Measurements from ENCODE around the gene ZNF521. TPM values are rescaled to one million over a fixed set of nuclear protein-coding genes. Genes with fewer than 3 reads are reported as not detected.

Gene ZNF521
- total and polyA plus RNA-seq, 10 of the 15 experiments (the other 5 are each of a cell fraction or from before 2014, with no cell fraction given), result 0.02 to 0.05 (median 0.04) TPM; not detected in 6

DNA sequence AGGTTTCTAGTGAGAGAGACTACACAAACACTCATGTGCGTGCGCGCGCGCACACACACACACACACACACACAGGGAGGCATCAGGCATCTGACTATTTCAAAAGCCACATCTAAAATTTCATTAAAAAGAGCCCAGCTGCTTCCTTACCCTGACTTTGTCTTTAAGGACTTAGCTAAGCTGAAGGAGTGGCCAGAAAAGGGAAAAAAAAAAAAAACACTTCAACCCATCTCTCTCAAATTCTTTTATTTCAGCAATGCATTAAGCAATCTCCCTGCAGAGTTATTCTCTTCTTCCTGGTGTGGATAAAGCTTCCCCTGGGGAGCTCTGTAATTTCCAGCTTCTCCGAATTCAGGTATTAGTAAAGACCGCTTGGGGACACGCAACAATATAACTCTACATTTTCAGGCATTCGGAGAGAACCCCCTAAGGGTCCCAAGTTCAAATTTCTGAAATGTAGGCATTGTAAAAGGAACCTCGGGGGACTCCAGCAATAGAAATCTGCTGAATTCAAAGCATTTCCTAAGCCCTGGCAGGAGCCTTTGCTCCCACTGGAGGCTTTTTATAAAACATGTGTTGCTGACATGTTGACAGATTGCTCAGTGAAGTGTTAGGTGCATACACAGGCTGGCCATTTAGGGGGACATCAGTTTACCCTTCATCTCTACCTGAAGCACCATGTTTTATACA is 67.0 kb downstream of the ZNF521 start:
- POLR2A ChIA-PET, result no interaction called here
- TF ChIP-seq RELA (IDR thresholded peaks at IDR 0.05; ENCODE audit: borderline replicate concordance, partially characterized antibody), result no peak
- no peak for TF ChIP-seq TBL1XR1 (IDR thresholded peaks at IDR 0.05; ENCODE audit: low read depth, low read length)
- TF ChIP-seq, protein P1, sequence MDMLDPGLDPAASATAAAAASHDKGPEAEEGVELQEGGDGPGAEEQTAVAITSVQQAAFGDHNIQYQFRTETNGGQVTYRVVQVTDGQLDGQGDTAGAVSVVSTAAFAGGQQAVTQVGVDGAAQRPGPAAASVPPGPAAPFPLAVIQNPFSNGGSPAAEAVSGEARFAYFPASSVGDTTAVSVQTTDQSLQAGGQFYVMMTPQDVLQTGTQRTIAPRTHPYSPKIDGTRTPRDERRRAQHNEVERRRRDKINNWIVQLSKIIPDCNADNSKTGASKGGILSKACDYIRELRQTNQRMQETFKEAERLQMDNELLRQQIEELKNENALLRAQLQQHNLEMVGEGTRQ (IDR thresholded peaks at IDR 0.05; ENCODE audit: borderline replicate concordance, low read depth, low read length), result no peak
- TF ChIP-seq NBN (IDR thresholded peaks at IDR 0.05), result no peak
- TF ChIP-seq, protein P2, sequence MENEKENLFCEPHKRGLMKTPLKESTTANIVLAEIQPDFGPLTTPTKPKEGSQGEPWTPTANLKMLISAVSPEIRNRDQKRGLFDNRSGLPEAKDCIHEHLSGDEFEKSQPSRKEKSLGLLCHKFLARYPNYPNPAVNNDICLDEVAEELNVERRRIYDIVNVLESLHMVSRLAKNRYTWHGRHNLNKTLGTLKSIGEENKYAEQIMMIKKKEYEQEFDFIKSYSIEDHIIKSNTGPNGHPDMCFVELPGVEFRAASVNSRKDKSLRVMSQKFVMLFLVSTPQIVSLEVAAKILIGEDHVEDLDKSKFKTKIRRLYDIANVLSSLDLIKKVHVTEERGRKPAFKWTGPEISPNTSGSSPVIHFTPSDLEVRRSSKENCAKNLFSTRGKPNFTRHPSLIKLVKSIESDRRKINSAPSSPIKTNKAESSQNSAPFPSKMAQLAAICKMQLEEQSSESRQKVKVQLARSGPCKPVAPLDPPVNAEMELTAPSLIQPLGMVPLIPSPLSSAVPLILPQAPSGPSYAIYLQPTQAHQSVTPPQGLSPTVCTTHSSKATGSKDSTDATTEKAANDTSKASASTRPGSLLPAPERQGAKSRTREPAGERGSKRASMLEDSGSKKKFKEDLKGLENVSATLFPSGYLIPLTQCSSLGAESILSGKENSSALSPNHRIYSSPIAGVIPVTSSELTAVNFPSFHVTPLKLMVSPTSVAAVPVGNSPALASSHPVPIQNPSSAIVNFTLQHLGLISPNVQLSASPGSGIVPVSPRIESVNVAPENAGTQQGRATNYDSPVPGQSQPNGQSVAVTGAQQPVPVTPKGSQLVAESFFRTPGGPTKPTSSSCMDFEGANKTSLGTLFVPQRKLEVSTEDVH (IDR thresholded peaks at IDR 0.05; ENCODE audit: low read depth, partially characterized antibody), result no peak
- no peak for TF ChIP-seq BHLHE40 (IDR thresholded peaks at IDR 0.05; ENCODE audit: borderline replicate concordance in 1 of 2, low read depth in 2 of 2, low read length in 1 of 2)
- TF ChIP-seq, protein P3, sequence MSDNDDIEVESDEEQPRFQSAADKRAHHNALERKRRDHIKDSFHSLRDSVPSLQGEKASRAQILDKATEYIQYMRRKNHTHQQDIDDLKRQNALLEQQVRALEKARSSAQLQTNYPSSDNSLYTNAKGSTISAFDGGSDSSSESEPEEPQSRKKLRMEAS (IDR thresholded peaks at IDR 0.05; ENCODE audit: low read depth, low read length), result no peak
- TF ChIP-seq FOS (IDR thresholded peaks at IDR 0.05; ENCODE audit: borderline replicate concordance, extremely low read depth, insufficient read length), result no peak
- no peak for TF ChIP-seq NR2C2 (IDR thresholded peaks at IDR 0.05; ENCODE audit: borderline replicate concordance, control insufficient read depth, insufficient read length, low read depth)
- TF ChIP-seq WRNIP1 (IDR thresholded peaks at IDR 0.05; ENCODE audit: borderline replicate concordance, low read depth, low read length), result no peak
- TF ChIP-seq STAT1 (conservative IDR thresholded peaks at IDR 0.05), result no peak
- no peak for TF ChIP-seq FOXK2 (IDR thresholded peaks at IDR 0.05)
- TF ChIP-seq ETV6 (conservative IDR thresholded peaks at IDR 0.05 in 1 of 2, IDR thresholded peaks at IDR 0.05 in 1 of 2; ENCODE audit: borderline replicate concordance in 1 of 2, low read depth in 1 of 2), result no peak
- TF ChIP-seq, protein P4, sequence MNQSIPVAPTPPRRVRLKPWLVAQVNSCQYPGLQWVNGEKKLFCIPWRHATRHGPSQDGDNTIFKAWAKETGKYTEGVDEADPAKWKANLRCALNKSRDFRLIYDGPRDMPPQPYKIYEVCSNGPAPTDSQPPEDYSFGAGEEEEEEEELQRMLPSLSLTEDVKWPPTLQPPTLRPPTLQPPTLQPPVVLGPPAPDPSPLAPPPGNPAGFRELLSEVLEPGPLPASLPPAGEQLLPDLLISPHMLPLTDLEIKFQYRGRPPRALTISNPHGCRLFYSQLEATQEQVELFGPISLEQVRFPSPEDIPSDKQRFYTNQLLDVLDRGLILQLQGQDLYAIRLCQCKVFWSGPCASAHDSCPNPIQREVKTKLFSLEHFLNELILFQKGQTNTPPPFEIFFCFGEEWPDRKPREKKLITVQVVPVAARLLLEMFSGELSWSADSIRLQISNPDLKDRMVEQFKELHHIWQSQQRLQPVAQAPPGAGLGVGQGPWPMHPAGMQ (IDR thresholded peaks at IDR 0.05; ENCODE audit: borderline replicate concordance), result no peak

More for the DNA sequence above, 67.0 kb downstream of the ZNF521 start:
- ATAC-seq (no peak), DNase-seq (ENCODE audit: low read depth, low spot score) (no peak), FAIRE-seq (no peak)
- intact Hi-C loops (cut with micrococcal nuclease; ENCODE audit: unreplicated experiment), result no loop called here
- no peaks in the 10 kb centered on the region for H3K4me1 ChIP-seq (ENCODE audit: control insufficient read depth, insufficient read depth, low read length)
- in situ Hi-C loops (cut with MboI), result no loop called here
- no peaks in the 10 kb centered on the region for H3K9me3 ChIP-seq (replicated peaks; ENCODE audit: control insufficient read depth, insufficient read depth, low read length)
- H3K36me3 ChIP-seq (ENCODE audit: control insufficient read depth in 2 of 2, insufficient read depth in 2 of 2, low read length in 1 of 2), result no peaks in the 10 kb centered on the region
- no peaks in the 10 kb centered on the region for H3K79me2 ChIP-seq (ENCODE audit: control insufficient read depth, insufficient read depth, low read length)
- BruUV-seq (replicated peaks), result no TSS peak
- peaks cover 2% of the 10 kb centered on the region in 2 experiments; a peak in 3 of 4 replicates for H3K27me3 ChIP-seq (replicated peaks in 1 of 2; ENCODE audit: control insufficient read depth in 2 of 2, insufficient read depth in 2 of 2, low read length in 1 of 2)
- no peak overlapping the region for H2AFZ ChIP-seq (ENCODE audit: control insufficient read depth, low read depth, low read length)
- 70% methylated on average over 10 of the region's 10 CpGs for WGBS (ENCODE audit: insufficient coverage, insufficient replicate concordance, low lambda C conversion rate, missing lambda C conversion rate)
- no peak overlapping the region for H3K4me2 ChIP-seq (ENCODE audit: control insufficient read depth, insufficient read depth)
- no peak overlapping the region for H3K4me3 ChIP-seq
- H3K27ac ChIP-seq (ENCODE audit: control insufficient read depth, insufficient read depth), result no peak overlapping the region
- ChIA-PET RAD21 (ENCODE audit: unreplicated experiment) (no interaction called here), CTCF (interaction anchor here (0.7 kb wide), 1 partner anchor 211 kb away, joined by 4 read pairs; no protein-coding TSS in a partner anchor), SMC1A (ENCODE audit: uncharacterized antibody, unreplicated experiment) (interaction anchor here (0.6 kb wide), 1 partner anchor 86 kb away, joined by 3 read pairs; no protein-coding TSS in a partner anchor)
- no peak overlapping the region for H3K9ac ChIP-seq (ENCODE audit: control insufficient read depth, insufficient read depth, low read length)
- H4K20me1 ChIP-seq (ENCODE audit: control insufficient read depth, insufficient read depth), result no peaks in the 10 kb centered on the region
